Measurements from ENCODE around the gene MAB21L2.

The MAB21L2 gene

DNA sequence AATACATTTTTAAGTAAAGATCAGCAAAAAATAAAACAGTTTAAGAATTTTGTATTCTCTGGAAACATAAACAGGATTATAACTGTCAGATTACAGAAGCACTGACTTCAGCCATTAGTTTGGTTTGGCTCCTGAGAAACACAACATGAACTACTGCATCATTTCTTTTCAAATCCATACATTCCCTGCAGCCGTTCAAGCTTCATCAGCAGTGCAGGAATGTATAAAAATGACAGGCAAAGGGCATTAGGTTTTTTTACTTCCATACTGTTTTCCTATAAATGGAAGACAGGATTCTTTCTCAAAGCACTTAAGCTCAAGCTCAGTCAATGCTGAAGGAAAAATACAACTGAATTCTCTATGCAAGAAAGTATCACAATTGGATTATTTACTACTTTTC is 4.2 kb upstream of the MAB21L2 start:
- DNase-seq: no peak

GRCh38 chr4:150578745-150579501 is 3.0 kb upstream of the MAB21L2 start:
- DNase-seq: no peak

- no peak for DNase-seq
Observed at GRCh38 chr4:150579551-150580234, 2.3 kb upstream of the MAB21L2 start.

DNA sequence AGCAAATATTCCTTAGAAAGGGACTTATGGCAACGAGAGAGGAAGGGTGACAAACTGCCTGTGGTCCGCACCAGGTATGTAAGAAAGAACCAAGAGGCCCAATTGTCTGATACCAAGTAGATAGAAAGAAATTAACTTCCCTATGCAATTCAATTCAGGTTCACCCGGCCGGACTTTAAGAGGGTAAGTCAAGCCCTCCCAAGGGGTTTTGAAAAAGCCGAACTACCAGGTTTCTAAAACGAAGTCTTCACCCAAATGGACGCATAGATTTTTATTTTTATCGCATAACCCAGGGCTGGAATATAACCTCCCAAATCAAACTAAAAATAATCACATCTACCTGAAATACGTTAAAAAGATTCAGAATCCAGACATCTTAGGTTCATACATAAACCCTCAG is 1.6 kb upstream of the MAB21L2 start:
- DNase-seq: no peak

DNA sequence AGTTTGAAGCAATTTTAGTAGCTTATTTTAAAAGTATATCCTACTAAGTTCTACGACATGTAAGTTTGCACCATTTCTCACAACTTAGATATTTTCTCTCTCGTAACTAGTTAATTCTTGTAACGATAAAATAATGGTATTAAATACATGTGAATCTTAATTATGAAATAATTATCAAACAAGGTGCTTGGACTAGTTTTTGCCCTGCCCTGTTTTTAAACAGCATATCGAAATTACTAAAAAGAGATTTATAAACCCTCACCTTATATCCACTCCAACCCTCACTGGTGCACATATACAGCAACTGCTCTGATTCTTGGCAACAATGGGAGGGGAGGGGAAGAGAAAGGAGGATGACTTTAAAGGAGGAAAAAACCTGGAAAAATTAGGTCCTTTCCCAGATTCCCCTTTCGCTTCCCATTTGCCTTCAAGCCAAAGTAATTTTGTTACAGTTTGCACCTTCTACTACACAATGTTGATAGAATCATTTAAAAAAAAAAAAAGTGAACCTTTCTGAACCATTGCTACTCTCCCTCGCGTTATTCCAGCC is 820 bp upstream of the MAB21L2 start:
- DNase-seq: no peak

- no peak for DNase-seq
Observed at GRCh38 chr4:150581641-150582051, 305 bp upstream of the MAB21L2 start.

DNA sequence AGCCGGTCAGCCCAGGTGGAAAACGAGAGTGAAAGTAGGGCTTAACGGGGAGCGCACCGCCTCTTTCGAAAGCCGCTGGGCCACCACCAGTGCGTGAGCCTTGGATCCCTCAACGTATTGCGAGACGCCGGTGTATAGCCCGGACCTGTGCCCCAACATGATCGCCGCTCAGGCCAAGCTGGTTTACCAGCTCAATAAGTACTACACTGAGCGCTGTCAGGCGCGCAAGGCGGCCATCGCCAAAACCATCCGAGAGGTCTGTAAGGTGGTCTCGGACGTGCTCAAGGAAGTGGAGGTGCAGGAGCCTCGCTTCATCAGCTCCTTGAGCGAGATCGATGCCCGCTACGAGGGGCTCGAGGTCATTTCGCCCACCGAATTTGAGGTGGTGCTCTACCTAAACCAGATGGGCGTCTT is 929 bp downstream of the MAB21L2 start:
- no peak for DNase-seq

GRCh38 chr4:150583287-150584110 is 1.5 kb downstream of the MAB21L2 start:
- DNase-seq: no peak

- no peak for DNase-seq
Observed at GRCh38 chr4:150584111-150584915, 2.4 kb downstream of the MAB21L2 start.

DNA sequence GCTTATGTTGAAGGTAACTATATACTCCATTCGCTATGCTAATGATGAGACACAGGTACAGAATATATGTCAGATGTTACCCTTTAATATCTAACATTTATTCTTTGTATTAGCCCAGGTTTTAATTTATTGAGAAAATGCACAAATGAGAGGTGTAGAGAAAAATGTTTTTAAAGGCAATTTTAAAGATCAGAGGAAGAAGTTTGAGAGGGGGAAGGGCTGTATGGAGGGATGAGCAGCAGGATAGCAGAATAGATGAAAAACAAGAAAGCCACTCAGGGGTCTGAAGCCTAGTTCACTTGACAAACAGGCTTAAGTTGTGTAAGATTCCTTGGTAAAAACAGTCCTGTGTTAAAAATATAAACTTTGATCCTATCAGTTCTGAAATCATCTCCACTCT is 3.7 kb downstream of the MAB21L2 start:
- no peak for DNase-seq

GRCh38 chr4:150586162-150586810 is 4.3 kb downstream of the MAB21L2 start:
- DNase-seq: no peak

DNA sequence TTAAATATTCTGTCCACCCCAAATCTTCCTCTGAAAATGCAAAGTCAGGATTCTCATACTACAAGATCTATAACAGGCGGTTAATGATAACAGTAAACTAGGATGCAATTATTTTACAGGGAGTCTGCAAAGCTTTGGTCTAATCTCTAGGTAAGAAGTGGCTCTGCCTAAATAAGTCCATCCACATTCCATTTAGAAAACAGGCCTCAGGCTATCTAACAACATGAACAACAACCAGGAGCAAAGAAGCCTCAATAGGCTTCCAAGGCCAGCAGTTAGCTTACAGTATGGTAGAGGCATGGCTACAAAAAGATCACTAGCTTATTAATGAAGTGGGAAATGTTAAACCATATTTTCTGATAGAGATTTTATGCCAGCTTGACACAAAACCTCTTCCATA is 6.4 kb downstream of the MAB21L2 start:
- DNase-seq: no peak

- DNase-seq: no peak
Observed at GRCh38 chr4:150589157-150589556, 7.2 kb downstream of the MAB21L2 start.

- no peak for DNase-seq
Observed at GRCh38 chr4:150590631-150591030, 8.7 kb downstream of the MAB21L2 start.

DNA sequence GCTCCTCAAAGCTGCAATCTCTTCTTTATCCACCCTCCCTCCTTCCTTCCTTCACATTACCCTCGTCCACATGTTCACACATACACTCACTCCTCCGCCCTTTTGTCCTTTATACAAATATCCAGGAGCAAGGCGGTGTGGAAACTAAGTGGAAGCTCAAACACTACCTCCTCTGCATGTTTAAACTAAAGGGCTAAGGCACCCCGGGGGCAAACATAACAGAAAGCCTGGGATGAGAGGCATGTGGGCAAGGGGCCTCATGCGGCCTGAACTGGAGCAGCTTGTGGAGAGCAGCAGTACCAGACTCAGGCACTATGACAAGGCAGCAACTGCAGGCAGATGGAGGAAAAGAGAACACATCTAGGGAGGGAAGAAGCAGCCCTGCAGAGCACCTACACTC is 9.5 kb downstream of the MAB21L2 start:
- no peak for DNase-seq

DNA sequence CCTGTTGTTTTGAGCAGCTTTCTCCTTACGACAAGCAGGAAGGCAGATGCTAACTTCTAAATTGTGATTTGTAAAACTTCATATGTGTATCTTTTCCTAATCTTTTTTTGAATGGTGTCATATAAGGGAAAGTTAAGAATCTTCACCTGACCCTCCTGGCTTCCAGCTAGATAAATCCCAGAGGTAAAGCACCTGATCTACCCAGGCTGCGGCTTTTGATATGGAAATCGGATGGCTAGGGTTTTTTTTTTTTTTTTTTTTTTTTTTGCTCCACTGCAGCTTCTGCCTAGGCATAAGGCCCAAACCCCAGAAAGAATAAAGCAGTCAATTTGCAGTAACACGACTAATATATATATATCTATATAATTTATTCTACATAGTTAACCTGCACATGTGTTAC is 10.0 kb downstream of the MAB21L2 start:
- DNase-seq: no peak

DNA sequence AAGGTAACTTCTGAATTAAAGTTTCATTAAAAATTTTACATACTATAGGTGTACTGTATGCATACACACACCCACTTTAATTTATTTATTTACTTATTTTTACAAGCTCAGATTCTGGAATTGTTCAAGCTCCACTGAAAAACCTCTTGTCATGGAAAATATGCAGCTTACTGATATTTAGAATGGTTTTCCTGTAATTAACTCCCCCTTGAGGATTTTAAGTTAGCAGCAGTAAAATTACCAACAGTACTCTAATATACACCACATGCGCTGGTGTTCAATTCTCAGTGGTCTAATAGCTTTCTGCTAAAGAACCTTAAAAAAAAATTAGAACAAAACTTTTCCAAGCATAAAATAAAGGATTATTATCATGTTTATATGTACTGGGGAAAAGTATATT is 12.0 kb downstream of the MAB21L2 start:
- no peak for DNase-seq

- DNase-seq: no peak
Observed at GRCh38 chr4:150598909-150599308, 17.0 kb downstream of the MAB21L2 start.

DNA sequence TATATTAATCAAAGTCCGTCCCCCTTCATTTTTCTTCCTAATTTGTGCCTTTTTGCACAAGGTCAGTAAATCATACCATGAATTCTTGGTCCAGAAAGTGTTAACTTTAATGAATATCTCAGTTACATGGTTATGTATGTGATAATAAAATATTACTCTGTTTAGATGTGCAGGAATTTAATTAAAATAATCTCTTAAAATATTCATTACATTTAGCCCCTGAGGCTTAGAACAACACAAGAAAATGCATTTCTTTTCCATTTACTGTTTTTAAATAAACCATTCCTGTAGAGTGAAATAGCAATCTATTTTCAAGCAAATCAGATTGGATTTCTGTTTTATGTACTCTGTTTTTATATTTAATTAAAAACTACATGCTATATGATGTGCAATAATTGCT is 17.6 kb downstream of the MAB21L2 start:
- DNase-seq: no peak

DNA sequence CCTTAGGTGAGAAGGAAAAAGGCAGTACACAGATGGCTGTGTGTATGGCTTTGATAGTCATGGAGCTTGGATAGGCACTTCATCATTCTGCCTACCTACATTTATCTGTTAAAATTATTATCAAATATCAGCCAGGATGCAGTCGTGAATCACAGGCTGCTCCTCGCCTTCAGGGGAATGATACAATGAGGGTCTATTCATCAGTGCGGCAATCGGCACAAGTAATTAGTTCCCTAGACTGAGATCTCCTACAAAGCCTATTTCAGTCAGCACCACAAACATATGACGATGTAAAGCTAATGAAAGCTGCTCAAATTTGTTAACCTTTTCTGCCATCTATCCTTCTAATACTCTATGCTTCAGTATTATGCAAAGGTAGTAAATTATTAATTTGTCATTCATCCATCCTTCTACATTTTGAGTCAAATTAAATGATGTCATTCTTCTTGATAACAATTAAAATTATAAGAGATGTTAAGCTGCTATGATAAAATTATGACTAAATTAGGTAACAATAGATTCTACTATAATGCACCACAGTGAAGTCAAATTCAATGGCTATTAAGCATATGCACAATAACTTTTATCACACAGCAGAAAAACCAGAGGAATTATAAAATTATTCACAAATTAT is 19.0 kb downstream of the MAB21L2 start:
- no peak for DNase-seq

- no peak for DNase-seq
Observed at GRCh38 chr4:150609131-150609530, 27.2 kb downstream of the MAB21L2 start.

Measured in central memory CD4-positive, alpha-beta T cell (primary cell).